Kidney tubule cell (primary cell): ENCODE measurements around the gene XYLB.

ENCODE experiments used
- DNase-seq: peaks from one replicate; pipeline ENCODE4 v3.0.0-alpha.2; 2018; ENCODE audit warnings: low spot score

The XYLB gene

DNA sequence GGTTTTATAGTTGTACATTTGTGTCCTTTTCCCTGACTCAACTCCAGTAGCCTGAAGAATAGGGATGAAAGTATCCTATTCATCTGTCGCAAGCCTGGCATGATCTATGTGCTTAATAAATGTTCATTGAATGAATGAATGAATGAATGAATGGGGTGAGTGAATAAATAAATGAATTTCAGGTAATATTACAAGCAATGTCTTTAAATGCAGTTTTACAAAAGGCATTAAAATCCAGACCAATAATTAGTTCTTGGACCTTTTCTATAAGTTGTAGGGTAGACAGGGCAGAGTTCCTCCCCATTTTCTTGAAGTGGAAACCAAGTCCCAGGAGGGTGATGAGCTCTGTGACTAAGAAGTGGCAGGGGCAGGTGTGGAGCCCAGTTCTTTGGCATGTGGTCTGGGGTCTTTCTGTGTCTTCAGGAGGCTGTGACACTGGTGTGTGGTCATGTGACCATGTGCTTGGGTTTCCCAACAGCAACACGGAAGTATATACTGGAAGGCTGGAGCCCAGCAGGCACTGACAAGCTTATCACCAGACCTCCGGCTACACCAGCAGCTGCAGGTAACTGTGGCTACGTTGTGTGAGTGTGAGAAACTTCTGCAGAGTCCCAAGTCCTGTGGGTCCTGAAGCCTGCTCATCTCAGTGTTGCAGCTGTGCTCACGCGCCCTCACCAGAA is 18.3 kb downstream of the XYLB start:
- no peak for DNase-seq

DNA sequence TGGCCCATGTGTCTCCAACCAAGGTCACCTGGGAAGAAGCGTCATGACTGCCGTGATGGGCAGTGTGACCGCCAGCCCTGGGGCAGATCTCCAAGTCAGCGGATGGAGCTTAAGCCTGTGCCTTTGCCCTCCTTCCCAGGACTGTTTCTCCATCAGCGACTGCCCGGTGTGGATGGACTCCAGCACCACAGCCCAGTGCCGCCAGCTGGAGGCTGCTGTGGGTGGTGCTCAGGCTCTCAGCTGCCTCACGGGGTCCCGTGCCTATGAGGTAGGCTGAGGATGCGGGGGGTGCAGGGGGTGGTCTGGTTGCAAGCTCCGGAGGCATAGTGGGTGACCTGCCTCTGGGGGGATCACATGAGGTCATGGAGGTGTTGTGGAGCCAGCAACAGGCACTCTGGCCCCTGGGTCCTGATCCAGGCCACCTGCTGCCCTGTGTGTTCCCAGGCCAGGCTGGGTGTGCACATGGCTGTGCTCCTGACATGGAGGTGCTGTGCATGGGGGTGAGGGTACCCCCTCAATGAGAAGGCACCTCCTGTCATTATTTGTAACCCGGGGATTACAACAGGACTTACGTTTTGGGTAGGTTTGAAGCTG is 19.0 kb downstream of the XYLB start:
- DNase-seq, result no peak

DNA sequence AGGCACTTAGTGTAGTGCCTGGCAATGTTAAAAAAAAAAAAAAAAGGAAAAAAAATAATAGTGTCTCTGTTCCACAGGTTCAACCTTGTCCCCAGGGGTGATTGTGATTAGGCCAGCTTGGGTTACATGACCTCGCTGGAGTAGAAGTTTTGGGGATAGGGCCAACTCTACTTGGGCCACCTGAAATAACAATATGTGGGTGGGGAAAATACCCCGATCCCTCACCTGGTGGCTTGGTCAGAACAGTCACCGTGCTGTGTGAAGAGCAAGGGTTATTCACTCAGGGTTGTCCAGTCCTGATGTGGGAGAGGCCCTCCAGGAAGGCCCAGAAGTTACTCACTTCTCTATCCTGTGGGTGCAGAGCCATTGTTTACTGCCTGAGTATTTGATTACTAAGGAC is 19.5 kb downstream of the XYLB start:
- DNase-seq, result no peak

DNA sequence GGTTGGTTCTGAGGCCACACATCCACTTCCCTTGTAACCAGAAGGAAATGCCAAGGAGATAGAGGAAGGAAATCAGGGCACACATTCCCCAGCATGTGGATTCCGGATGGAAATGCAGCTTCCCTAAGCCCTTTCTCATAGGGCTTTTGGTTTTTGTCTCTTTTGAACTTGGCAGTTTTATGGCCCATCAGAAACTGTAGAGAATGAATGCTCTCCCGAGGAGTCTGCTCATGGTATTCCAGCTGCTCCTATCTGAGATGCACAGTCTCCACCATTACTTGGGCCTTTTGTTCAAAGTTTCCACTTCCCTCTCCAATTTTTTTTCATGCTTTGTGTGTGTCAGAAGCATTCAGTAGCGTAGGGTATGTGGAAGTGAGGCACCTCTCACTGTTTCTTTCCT is 21.2 kb downstream of the XYLB start:
- no peak for DNase-seq

DNA sequence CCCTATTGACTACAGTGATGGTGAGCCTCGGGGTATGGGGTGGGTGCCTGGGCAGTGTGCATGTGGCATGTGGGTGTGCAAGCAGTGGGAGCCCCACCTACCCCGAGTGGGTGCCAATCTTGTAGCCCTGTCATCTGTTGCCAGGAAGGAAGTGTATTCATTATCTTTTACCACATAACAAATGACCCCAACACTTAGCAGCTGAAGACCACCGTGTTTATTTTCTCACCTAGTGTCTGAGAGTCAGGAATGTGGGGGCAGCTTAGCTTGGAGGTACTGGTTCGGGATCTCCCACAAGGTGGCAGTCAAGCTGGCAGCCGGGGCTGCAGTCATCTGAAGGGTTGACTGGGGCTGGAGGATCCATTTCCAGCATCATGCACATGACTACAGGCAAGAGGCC is 21.7 kb downstream of the XYLB start:
- DNase-seq, result no peak

DNA sequence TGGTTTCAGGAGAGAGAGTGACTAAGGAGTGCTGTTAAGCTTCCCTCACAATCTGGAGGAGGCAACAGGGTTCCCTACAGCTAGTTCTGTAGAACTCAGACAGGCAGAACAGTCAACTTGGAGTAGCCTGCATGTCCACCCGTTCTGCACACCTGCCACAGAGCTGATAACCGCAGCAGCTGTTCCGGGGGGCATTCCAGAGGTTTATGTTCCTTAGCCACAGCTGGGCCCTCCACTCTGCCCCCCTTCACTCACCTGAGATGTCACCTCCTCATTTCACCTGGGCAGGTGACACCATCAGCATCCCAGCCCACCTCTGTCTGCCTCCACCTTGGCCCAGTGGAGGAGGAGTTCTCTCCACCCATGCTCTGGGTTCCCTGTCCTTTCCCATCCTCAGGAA is 22.6 kb downstream of the XYLB start:
- DNase-seq, result no peak

DNA sequence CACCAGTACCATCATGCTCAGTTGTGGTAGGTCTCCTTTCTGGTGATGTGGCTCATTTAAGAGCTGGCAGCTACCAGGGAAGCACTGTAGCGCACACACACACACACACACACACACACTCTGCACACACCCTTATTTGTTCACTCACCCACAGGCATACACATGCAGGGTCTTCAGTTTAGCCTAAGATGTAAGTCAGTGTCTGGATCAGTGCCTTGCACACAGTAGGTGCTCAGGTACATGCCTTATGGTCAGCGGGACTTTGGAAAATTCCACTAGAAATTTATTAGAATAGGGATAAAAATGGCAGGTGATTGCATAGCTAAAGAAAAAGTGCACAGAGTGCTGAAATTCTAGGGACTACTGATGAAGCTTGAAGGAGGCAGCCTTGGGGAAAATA is 23.6 kb downstream of the XYLB start:
- no peak for DNase-seq

DNA sequence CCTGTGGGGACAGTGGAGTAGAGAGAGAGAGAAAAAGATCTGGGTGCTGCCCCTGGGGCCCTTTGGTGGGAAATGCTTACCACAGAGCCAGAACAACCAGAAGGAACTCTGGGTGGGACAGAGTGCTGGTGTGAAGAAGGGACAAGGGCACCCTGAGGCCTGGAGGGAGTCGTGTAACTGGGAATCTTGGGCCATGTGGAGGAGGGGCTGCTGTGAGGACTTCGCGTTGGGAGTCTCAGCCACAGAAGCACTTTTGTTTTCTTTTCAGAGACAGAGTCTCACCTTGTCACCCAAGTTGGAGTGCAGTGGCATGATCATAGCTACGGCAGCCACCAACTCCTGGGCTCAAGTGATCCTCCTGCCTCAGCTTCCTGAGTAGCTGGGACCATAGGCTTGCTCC is 24.3 kb downstream of the XYLB start:
- DNase-seq, result no peak

DNA sequence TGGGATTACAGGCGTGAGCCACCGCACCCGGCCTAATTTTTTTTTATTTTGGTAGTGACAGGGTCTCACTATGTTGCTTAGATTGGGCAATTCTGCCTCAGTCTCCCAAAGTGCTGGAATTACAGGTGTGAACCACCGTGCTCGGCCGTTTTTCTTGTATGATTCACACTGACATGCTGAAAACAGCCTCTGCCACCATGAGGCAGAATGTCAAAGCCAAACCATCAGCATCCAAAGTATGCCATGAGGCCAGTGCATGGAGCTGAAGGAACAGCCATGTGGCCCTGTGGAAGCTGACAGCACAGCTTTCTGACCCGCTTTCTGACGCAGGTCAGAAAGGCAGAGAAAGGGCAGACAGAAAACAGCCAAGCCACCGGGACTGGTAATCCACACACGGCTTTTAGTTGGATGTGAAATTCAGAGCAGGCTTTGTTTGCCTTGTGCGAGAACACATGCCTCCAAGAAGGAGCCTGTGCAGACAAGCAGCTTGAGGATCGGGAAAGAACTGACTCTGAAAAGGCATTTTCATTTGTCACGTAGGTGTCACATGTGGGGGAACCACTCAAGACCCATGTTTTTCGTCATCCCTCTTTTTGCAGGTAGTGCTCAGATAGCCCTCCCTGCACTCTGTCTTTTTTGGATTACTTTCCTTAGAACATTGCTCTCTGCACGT is 25.1 kb downstream of the XYLB start:
- no peak for DNase-seq

DNA sequence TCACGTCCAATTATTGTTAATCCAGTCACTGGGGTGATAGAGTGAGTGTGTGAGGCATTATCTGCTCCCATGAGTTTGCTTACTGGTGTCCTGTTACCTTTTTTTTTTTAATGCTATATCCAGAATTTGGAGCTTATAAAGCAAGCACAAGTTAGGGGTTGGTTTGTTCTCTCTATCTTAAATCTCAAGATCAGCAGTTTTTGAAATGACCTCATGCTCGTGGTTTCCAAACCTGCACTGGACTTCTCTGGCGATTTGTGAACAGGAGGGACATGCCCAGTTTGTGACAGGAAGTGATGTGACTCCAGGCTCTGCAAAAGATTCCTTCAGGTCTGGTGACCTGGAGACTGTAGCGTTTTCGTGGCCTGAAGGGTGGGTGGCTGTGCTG is 25.6 kb downstream of the XYLB start:
- peak; percentile 9 for DNase-seq

DNA sequence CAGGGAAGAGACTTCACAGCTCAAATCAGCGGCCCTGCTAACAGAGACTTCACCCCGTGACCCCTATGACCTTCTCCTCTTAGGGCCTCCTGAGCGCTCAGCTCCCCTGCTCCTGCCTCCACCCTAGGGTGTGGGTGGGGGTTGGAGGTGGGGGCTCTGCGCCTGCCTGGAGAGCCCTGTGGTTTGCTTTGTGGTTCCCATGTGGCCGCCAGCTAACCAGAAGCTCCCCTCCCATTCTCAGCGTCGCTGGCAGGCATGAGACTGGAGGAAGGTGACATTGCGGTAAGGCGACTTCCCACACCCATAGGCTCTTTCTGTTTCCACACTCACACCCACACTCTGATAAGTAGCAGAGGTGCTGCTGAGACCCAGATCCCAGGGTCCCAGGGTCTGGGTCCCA is 27.6 kb downstream of the XYLB start:
- no peak for DNase-seq

DNA sequence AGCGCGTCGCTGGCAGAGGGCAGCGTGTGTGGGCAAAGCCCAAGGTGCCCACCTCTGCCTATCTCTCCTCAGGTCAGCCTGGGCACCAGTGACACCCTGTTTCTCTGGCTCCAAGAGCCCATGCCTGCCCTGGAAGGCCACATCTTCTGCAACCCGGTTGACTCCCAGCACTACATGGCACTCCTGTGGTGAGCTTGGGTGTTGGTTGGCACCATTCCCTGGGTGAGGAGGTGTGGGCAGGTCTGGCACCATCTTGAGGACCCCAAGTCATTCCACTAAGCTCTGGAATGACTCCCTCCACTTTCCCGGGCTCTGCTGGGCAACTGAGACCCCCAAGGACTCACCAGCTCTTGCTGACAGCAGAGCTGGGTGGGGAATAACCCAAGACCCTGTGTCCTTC is 28.5 kb downstream of the XYLB start:
- no peak for DNase-seq

DNA sequence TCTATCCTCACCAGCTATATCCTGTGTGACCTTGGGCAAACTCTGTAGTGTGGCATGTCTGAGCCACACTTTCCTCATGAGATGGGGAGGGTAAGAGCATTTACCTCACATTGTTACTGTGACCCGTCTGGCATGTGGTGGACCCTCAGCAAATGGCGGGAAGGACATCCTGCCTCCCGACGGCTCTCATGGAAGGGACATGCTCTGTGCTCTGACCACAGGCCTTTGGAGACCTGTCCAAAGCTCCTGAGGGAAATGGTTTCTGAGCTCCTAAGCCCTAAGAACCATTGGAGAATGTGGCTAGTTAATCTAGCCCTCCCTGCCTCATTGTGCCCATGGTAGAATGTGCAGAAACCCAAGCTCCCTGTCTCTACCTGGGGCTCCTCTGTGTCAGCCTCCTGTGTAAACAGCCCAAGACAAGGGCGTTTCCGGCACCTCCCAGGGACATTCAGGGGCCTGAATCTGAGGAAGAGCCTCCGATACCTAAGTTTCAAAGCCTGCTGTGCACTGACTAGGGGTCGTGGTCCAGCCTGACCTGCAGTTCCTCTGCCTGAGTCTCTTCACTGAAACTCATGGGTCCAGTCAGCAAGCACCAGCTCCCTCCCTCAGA is 29.0 kb downstream of the XYLB start:
- no peak for DNase-seq

DNA sequence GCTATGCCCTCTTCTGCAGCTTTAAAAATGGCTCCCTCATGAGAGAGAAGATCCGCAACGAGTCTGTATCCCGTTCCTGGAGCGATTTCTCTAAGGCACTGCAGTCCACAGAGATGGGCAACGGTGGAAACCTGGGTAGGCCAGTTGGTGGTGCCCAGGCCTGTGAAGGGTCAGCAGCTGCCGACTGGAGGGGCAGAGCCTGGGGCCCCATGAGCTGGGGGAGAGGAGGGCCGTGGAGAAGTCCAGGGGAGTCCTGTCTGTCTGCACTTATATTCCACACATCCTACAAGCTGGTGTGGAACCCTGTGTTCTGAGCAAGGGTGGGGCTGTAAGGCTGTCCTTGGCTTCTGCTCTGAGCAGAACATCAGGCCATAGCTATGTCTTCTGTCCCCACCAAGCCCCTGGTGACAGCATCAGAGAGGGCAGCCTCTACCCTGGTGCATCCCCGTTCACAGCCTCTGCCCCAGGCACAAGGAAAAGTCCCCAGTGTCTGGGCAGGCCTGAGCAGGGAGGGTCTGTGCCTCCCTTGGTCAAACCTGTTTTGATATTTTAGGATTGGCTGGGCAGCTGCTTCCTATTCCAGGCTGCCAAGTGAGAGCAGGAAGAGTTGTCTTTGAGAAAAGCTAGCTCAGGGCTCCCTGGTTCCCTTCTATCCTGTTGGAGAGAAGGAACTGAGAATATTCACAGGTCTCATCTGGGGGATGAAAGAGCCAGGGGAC is 29.7 kb downstream of the XYLB start:
- DNase-seq, result no peak

DNA sequence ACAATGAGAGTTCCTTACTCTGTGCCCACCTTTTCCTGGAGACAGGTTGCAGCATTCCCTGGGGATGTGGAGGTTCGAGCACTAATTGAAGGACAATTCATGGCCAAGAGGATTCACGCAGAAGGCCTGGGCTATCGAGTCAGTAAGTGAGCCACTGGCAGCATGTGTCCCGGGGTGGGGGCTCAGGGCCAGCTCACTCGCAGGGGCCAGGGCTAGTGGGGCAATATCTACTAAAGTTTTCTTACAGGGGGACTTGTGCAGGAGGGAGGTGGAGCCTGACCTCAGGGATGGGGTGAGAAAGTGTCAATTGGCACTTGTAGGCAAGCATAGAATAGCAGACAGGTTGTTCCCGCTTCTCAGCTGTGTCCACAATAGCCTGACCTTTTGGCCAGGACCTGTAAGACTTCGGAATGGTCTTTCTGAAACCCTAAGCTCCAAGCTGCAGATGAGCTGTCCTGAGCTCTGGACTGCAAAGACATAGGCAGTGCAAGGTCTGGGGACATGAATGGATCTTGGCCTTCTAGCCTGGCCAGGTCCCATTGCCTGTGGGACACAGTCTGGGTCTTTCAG is 32.7 kb downstream of the XYLB start:
- DNase-seq, result no peak

DNA sequence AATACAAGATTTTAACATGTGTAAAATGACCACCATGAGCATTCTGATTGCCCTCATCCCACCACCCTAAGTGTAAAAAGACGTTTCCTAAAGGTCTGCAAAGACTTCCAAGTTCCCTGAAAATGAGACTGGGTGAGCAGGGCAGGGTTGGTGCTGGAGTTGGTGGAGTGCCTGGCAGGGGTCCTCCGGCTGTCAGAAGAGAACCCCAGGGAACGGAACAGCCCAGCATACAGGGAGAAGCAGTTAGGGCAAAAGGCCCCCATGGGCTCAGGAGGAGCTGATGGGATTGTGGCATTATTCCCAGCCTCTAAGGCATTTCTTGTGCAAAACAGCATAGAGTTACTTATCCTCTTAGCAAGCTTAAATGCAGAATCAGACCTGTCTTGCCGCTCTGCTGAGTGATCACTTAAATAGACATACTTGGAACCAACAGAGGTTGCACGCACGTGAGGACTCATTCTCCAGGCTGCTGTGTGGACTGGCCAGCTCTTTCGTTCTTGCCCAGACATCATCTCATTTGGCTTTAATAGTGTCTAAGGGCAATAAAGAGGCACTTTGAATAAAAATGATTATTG is 36.0 kb downstream of the XYLB start:
- no peak for DNase-seq

DNA sequence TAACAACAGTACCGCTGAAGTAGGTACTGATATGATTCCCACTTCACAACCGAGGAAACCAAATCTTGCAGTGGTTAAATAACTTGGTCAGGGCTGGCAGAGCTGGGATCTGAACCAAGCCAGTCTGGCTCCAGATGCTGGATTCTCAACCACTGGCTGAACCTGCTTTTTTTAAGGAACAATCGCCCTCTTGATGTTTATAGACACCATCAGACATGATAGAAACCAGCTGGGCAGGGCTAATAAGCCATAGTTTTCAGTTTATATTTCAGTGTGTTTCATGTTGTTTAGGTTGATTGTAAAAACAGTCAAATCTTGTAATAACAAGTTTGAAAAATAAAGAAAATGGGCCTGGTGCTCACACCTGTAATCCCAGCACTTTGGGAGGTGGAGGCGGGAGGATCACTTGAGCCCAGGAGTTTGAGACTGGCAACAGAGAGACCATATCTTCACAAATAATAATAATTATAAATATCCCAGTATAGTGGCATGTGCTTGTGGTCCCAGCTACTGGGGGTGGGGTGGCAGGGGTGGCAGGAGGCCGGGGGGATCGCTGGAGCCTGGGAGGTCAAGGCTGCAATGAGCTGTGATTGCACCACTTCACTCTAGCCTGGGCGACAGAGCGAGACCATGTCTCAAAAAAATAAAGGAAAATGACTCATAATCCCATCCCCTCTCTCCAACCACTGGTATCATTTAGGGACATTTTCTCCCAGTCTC is 36.7 kb downstream of the XYLB start:
- peak; percentile 11 for DNase-seq

DNA sequence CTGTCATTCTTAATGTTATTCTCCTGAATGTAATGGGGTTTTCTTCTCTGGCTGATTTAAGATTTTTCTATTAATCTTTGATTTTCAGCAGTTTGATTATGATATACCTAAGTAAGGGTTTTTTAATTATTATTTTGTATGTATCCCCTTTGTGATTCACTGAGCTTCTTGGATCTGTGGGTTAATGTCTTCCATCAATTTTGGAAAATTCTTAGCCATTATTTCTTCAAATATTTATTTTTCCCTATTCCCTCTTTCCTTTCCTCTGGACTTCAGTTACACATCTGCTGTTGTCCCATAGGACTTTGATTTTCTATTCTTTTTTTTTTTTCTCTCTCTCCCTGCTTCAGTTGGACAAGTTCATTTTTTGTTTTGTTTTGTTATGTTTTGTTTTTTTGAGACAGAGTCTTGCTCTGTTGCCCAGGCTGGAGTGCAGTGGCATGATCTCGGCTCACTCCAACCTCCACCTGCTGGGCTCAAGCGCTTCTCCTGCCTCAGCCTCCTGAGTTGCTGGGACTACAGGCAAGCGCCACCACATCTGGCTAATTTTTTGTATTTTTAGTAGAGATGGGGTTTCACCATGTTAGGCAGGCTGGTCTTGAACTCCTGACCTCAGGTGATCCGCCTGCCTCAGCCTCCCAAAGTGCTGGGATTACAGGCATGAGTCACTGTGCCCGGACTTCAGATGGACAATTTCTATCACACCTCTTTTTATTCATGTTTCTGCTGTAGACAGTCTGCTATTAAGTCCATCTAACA is 40.6 kb downstream of the XYLB start:
- DNase-seq, result no peak

DNA sequence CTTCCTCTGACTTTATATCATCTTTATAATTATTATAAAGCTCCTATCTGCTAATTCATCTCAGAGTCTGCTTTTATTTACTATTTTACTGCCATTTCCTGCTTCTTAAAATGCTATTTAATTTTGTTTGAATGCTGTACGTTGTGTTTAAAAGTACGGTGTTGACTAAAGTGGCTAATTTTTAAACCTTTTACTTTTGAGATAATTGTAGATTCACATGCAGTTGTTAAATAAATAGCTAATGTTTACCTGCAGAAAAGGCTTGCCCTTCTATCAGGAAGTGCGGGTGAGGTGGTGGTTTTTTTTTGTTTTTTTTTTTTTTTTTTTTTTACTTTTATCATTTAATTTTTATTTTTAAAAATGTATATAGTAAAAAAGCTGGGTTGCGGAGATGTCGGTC is 41.3 kb downstream of the XYLB start:
- DNase-seq, result no peak

DNA sequence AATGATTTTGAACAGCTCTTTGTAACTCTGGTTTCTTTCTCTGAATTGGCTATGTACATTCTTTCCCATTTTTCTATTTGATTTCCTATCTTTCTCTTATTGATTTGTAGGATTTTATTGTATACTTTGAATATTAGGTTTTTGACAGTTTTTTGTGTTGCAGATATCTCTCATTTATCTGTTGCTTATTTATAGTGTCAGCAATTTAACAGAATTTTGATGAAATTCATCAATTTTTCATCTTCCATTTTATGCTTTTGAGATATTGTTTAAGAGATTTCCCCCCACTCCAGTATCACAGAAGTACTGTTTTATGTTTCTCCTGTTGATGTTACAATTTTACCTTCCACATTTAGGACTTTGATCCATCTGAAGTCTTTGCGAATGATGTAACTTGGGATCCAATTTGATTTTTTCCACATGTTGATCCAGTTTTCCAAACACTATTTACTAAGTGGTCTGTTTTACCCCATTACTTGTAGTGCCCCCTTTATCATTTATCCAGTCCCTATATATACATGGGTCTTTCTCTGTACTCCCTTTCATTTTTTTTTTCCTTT is 46.1 kb downstream of the XYLB start:
- no peak for DNase-seq
